Loucy (cell line): ENCODE measurements around the gene CYTH1.
A peak's percentile ranks its signal among the peaks of the same experiment; 100 is the strongest.

Experiments used
- H2AFZ ChIP-seq: fragments of 200-600 bp; sonication (generic); 2 replicates; pipeline ENCODE4 v1.6.0; 2016; ENCODE audit warnings: antibody characterized with exemption, mild to moderate bottlenecking, low read length, moderate library complexity
- H3F3A ChIP-seq: fragments of 200-600 bp; 2 replicates; pipeline ENCODE4 v1.6.0; 2016; ENCODE audit warnings: antibody characterized with exemption, low read depth, mild to moderate bottlenecking
- H3K27me3 ChIP-seq: fragments of 200-600 bp; sonication (generic); 2 replicates; pipeline ENCODE4 v1.6.1; 2014; ENCODE audit warnings: low read length, mild to moderate bottlenecking; ENCODE audit not compliant: insufficient read depth, poor library complexity, severe bottlenecking
- H3K36me3 ChIP-seq: fragments of 200-600 bp; sonication (generic); 2 replicates; pipeline ENCODE4 v1.6.1; 2016; ENCODE audit warnings: low read length; ENCODE audit not compliant: insufficient read depth
- H3K4me1 ChIP-seq: fragments of 200-600 bp; sonication (generic); 2 replicates; pipeline ENCODE4 v1.5.1; 2014; ENCODE audit warnings: low read length, mild to moderate bottlenecking; ENCODE audit not compliant: insufficient read depth, poor library complexity, severe bottlenecking
- H3K4me2 ChIP-seq: fragments of 200-600 bp; sonication (generic); 2 replicates; pipeline ENCODE4 v1.6.0; 2014; ENCODE audit warnings: antibody characterized with exemption, low read length, low read depth, mild to moderate bottlenecking; ENCODE audit not compliant: poor library complexity, severe bottlenecking
- H3K4me3 ChIP-seq: fragments of 200-600 bp; sonication (generic); 2 replicates; pipeline ENCODE4 v1.5.1; 2014; ENCODE audit warnings: low read length, mild to moderate bottlenecking, mixed read lengths; ENCODE audit not compliant: poor library complexity, severe bottlenecking
- H3K79me2 ChIP-seq: fragments of 200-600 bp; sonication (generic); 2 replicates; pipeline ENCODE4 v1.6.1; 2014; ENCODE audit warnings: low read length; ENCODE audit not compliant: insufficient read depth
- H3K9ac ChIP-seq: fragments of 200-600 bp; sonication (generic); 2 replicates; pipeline ENCODE4 v1.6.0; 2014; ENCODE audit warnings: mild to moderate bottlenecking, low read depth, low read length, moderate library complexity; ENCODE audit not compliant: poor library complexity, severe bottlenecking
- H3K9me2 ChIP-seq: fragments of 200-600 bp; sonication (generic); replicated peaks from 2 replicates; pipeline ENCODE4 v1.6.1; 2016; ENCODE audit warnings: low read depth, low read length, mixed read lengths
- H3K9me3 ChIP-seq: fragments of 200-600 bp; sonication (generic); 2 replicates; pipeline ENCODE4 v1.6.1; 2014; ENCODE audit warnings: mild to moderate bottlenecking, antibody characterized with exemption, low read length, low read depth; ENCODE audit not compliant: insufficient read depth
- H4K20me1 ChIP-seq: fragments of 200-600 bp; sonication (generic); 2 replicates; pipeline ENCODE4 v1.6.0; 2014; ENCODE audit warnings: antibody characterized with exemption, low read length, mild to moderate bottlenecking; ENCODE audit not compliant: insufficient read depth, poor library complexity, severe bottlenecking
- CTCF ChIP-seq: fragments of 200-600 bp; sonication (generic); conservative IDR thresholded peaks from 2 replicates; pipeline ENCODE4 v1.5.1; 2014; ENCODE audit warnings: mild to moderate bottlenecking, antibody characterized with exemption, low read length
- EZH2phosphoT487 ChIP-seq: fragments of 200-600 bp; IDR thresholded peaks from 2 replicates; pipeline ENCODE4 v1.6.1; 2018; ENCODE audit warnings: antibody characterized with exemption, mild to moderate bottlenecking, moderate library complexity, borderline replicate concordance

The CYTH1 gene

GRCh38 chr17:78644931-78645351 lies 137.1 kb downstream of the CYTH1 start:
- Histone ChIP-seq H3K9ac (no peak overlapping the region), H3K36me3 (no peaks in the 10 kb centered on the region), H4K20me1 (no peaks in the 10 kb centered on the region), H3K79me2 (no peaks in the 10 kb centered on the region), H3K27me3 (no peaks in the 10 kb centered on the region), H3F3A (no peaks in the 10 kb centered on the region), H3K9me3 (no peaks in the 10 kb centered on the region), H3K4me1 (no peaks in the 10 kb centered on the region), H3K4me3 (no peak overlapping the region), H3K4me2 (no peak overlapping the region), H3K9me2 (no peaks in the 10 kb centered on the region), H2AFZ (no peak overlapping the region)
- no peak for TF ChIP-seq EZH2phosphoT487
- no peak for TF ChIP-seq CTCF

GRCh38 chr17:78644224-78644623 lies 137.8 kb downstream of the CYTH1 start:
- peaks cover 4% of the 10 kb centered on the region for H3K4me1 ChIP-seq
- no peak overlapping the region for H2AFZ ChIP-seq
- no peaks in the 10 kb centered on the region for H3K27me3 ChIP-seq
- H3K4me2 ChIP-seq = no peak overlapping the region
- peak overlapping the region; percentile 26 for H3K9ac ChIP-seq
- H3K36me3 ChIP-seq = no peaks in the 10 kb centered on the region
- no peaks in the 10 kb centered on the region for H3K9me2 ChIP-seq
- H4K20me1 ChIP-seq = no peaks in the 10 kb centered on the region
- TF ChIP-seq EZH2phosphoT487 (no peak), CTCF (no peak)
- H3K9me3 ChIP-seq = no peaks in the 10 kb centered on the region
- no peaks in the 10 kb centered on the region for H3K79me2 ChIP-seq
- no peak overlapping the region for H3K4me3 ChIP-seq
- H3F3A ChIP-seq = no peaks in the 10 kb centered on the region

- Histone ChIP-seq H3K9ac (no peak overlapping the region), H3K4me3 (no peak overlapping the region), H3K9me3 (no peaks in the 10 kb centered on the region), H4K20me1 (no peaks in the 10 kb centered on the region), H3K27me3 (no peaks in the 10 kb centered on the region), H3K79me2 (no peaks in the 10 kb centered on the region), H3F3A (no peaks in the 10 kb centered on the region), H3K36me3 (no peaks in the 10 kb centered on the region), H2AFZ (no peak overlapping the region), H3K4me2 (no peak overlapping the region), H3K4me1 (peaks cover 11% of the 10 kb centered on the region), H3K9me2 (no peaks in the 10 kb centered on the region)
- TF ChIP-seq CTCF = no peak
- no peak for TF ChIP-seq EZH2phosphoT487
Observed at GRCh38 chr17:78643326-78643725, 138.7 kb downstream of the CYTH1 start.
